Stimulated activated CD4-positive, alpha-beta T cell treated with anti-CD3 and anti-CD28 coated beads, TNF-alpha, amount 100 ng/mL, for 4 hours (primary cell): ENCODE results near the gene PRLR.
"Not testable (repeated sequence)": the region's sequence is repeated elsewhere in the genome, so short reads cannot be mapped to it uniquely, and the experiment has no call there.

Experiments used
- DNase-seq, 3 experiments: peaks; one replicate each; pipeline ENCODE4 v3.0.0-alpha.2; 2020; ENCODE audit warnings: low read depth in 3 of 3

PRLR gene

DNA sequence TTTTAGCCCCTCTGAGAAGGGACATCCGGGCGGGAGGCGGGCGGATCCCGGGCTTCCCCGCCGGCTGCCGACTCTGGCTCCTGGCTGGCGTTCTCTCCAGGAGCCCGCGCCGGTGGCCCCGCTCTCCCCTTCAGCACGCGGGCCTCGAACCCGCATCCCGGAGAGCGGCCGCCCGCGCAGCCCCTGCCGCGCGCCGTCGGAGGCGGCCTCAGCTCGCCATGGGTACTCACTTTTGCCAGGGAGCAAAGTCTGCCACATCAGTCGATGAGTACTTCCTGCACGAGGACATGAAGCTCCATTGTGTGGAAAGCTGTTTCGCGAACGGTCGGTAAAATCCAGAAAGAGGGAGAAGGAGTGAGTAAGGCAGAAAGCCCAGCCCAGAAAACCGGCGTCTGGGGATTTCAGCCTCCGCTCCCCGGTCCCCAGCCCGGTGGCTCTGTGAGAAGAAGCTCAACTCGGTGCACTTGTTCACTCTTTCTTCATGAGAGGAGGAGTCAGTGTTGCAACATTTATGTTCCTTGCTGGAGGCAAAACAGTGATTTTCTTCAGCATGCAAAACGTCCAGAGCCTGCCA, at the start of gene PRLR:
Gene PRLR, minus strand, starts transcription at position 450 of the 574 bp plus-strand sequence. CDS start 140,867 bp downstream, outside the sequence.
- DNase-seq = no peak

DNA sequence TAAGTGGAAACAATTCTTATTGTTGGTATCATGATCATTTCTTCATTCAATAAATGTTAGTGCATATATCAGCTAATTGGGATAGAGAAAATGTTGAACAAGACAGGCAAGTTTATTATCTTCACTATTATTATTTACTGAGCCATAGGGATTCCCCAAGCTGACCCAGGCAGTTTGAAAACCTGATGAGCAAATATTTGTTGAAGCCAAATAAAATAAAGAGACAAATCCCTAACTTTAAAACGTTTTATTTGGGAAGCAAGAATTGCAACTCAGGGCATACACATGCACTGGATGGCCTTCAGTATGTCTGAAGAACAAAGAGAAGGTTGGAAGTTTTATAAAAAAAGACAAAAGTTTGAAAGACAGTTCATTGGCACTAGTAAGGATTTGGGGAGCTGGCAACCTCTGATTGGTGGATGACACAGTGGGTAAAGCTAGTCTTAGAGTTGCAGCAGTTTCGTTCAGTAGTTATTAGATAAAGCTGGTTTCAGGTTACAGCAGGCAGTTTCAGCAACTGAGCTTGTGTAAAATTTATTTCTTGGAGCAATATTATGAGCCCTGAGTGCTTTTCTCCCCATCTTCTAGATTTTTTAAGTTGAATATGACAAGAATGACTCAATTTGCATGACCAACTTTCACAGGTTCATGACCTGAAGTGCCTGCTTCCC, 44.7 kb upstream of the PRLR start:
- DNase-seq = no peak

DNA sequence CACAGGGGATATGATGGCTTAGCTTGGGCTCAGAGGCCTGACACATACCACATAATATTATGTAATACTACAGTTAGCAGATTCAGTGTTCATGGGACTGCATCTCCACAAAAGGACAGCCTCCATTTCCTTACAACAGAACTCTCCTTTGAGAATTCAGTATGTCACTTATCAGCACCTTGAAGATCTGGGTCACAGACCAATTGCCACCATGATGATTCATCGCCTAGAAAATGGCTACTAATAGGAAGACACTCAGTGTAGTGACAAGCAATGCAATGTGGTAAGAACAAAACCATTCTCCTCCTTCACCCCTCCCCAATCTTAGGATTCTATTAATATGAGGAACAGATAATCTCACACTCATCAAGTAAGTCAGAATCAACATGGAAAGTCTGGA, 38.7 kb upstream of the PRLR start:
- no peak for DNase-seq

DNA sequence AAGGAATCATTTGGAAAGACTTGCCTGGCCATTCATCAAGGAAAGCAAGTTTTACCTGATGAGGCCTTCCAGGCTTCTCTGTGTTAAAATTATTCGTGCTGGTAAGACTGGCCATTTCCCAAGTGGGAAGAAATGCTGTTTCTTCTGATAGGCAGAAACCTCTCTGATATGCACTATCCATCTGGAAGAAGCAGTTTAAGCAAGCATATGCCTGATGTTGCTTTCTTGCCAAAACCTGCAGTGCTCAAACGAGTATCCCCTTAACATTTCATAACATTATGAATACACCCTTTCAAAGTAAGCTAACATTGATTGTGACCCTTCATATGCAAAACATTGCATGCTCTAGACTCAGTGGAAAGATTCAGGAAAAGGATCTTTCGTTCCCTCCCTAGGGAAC, 36.0 kb upstream of the PRLR start:
- DNase-seq = no peak

DNA sequence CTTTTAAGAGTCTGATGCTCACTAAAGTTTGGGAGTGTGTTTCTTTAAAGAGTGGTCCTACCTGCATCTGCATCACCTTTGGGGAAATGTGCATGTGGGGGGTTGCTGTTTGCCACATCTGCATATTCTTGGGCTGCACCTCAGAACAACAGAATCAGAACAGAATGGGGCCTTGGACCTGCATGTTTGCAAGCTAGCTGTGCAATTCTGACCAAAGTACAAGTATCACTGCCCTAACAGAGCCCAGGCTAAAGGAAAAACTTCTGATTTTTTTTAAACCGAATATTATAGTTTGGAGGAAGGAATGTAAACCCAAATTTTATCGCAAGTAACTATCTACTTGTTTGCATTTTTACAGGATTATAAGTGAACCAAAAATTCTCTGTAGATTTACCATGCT, 34.2 kb upstream of the PRLR start:
- DNase-seq = no peak

DNA sequence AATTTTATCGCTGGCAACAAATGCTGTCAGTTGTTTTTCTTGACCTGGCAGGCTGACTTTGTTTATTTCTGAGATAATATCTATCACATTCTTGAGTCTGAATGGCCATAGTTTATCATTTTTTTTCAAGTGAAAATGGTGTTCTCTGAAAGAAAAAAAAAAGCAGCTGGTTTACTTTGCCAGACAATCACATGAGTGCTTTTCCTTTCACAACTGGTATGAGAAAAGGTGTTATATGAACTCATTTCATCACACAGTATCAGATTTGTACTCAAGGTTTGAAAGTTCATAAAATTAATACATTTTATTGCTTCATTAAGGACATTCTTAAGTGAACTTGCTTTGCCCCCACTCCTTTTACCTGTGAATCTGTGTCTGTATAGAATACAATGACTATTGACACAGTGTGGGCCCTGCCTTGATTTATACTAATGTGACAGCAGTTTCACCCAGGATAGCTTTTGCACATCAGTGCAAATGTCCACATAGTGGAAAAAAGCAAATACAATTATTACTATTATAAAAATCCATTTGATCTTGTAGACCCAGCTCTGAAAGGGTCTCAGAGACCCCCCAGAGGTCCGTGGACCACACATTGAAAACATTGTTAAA, 33.1 kb upstream of the PRLR start:
- DNase-seq = no peak

DNA sequence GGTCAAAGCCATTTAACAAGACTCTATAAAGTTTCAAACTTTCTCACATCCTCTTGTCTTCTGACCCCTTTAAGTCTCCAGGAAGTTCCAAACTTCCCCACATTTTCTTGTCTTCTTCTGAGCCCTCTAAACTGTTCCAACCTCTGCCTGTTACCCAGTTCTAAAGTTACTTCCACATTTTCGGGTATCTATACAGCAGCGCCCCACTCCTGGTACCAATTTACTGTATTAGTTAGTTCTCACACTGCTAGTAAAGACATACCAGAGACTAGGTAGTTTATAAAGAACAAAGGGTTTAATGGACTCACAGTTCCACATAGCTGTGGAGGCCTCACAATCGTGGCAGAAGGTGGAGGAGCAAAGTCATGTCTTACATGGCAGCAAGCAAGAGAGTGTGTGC, 23.3 kb upstream of the PRLR start:
- no peak for DNase-seq

DNA sequence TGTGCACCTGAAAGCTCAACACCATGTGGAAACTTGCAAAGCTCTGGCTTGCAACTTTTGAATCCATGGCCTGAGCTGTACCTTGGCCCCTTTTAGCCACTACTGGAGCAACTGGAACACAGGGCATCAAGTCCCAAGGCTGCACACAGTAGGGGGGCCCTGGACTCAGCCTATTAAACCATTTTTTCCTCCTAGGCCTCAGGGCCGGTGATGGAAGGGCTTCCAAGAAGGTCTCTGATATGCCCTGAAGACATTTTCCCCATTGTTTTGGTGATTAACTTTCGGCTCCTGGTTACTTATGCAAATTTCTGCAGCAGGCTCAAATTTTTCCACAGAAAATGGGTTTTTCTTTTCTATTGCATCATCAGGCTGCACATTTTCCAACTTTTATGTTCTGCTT, 22.7 kb upstream of the PRLR start:
- DNase-seq = no peak

DNA sequence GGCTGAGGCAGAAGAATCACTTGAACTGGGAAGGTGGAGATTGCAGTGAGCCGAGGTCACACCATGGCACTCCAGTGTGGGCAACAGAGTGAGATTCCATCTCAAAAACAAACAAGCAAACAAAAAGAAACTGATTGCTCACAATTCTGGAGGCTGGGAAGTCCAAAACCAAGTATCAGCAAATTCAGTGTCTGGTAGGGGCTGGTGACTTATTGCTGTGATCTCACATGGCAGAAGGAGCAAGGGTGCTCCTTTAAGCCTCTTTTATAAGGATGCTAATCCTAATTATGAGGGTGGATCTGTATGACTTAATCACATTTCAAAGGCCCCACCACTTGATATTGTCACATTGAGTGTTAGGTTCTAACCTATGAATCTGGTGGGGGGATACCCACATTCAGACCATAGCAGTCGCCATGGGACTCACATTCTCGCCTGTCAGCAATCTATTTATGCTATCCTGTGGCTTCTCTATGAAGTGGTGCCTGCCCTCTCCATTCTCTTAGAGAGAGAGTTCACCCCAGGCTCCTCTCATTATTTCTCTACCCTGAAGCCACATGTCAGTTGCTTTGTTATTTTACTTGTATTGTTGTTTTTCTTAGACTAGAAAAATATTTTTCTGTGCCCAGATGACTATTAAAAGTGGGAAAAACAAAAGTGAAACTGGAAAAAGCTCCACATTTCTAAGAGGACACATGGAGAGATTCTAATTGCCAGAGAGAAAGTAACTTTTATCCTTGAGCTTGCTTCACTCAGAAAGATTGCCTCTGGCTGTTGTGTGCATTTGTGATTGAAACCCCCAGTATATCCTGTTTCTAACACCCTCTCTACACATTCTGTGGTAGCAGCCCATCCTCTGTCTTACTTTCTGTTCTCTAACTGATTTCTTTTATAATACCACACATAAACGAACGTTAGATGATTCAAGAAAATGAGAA, 18.8 kb upstream of the PRLR start:
- DNase-seq = no peak

DNA sequence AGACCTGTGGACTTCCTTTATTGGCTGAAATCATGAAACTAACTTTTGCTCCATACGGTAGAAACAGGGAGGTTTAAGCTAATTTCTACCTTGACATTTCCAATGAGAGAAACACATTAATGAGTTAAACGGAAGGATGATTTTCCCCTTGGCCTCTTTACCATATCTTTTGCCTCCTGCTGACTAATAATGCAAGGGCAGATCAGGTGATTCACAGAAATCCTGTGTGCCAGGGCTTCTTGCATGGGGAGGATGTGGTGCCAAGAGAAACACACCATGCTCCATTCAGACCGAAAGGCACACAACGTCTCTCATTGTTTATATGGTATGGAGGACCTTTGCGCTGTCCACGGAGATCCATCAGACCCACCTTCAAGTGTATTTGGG, 17.4 kb upstream of the PRLR start:
- no peak for DNase-seq

DNA sequence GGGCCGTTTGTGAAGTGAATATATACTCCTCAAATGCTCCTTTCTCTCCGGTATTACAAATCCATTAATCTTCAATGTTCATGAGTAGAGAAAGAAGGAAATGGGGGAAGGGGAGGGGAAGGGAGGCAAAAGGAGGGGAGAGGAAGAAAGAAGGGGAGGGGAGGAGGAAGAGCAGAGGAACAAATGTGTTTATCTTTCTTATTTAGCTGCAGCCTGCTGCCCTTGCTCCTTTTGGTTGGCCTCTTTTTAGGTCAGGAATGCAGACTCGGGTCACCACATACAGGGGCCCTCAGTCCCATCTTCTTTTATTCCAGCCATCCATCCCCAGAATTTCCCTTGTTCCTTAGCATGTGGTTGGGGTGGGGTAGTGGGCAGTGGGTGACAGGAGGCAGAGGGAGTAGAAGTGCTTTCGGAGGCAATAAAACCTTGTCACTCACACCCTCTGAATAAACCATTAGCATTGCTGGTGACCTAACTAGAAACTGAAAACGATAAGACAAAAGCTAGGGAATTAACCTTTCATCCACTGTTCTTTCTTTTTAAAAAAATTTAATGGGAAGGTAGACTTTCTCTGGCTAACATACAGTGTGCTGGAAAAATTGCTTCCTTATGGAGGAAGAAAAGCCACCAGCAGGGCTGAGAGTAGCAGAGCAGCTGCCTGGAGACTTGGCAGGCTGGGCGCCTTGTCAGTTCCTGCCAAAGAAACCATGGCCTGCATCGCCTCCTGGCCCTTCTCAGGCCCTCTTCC, 16.8 kb upstream of the PRLR start:
- DNase-seq = no peak

DNA sequence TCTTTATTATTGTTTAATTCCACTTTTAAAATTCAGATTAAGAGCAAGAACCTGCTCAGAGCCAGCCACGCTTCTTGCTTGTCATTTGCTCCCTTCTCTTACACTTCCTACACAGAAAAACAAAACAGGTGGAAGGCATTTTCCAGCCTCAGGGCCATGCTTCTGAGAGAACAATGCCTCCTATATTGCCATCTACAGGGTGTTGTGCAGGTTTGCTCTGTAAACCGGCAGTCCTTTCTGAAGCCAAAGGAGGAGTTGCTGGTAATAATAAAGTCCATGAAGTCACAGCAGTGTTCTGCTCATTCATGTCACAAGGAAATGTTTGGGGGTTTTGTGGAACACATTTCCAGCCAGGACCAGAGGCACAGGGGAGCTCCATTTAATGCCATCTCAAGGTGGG, 16.1 kb upstream of the PRLR start:
- no peak for DNase-seq

DNA sequence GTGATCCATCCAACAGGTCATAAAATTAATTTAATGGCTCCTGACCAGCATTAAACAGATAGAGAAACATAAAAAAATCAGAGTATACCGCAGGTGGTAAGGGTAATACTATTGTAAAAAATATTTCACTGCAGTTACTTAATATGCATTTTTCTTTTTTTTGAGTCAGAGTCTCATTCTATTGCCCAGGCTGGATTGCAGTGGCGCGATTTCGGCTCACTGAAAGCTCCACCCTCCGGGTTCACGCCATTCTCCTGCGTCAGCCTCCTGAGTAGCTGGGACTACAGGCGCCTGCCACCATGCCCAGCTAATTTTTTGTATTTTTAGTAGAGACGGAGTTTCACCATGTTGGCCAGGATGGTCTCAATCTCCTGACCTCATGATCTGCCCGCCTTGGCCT, 15.1 kb upstream of the PRLR start:
- not testable (repeated sequence) for DNase-seq

DNA sequence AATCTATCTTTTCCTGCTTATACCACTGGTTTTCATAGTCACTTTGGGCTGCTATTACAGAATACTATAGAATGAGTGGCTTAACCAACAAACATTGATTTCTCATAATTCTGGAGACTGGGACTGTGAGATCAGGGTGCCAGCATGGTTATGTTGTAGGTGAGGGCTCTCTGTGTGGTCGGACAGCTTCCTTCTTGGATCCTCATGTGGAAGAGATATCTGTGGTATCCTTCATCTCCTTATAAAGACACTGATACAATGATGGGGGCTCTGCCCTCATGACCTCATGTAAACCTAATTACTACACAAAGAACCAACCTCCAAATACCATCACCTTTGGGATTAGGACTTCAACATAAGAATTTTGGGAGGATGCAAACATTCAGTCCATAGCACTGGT, 13.9 kb upstream of the PRLR start:
- DNase-seq = no peak

DNA sequence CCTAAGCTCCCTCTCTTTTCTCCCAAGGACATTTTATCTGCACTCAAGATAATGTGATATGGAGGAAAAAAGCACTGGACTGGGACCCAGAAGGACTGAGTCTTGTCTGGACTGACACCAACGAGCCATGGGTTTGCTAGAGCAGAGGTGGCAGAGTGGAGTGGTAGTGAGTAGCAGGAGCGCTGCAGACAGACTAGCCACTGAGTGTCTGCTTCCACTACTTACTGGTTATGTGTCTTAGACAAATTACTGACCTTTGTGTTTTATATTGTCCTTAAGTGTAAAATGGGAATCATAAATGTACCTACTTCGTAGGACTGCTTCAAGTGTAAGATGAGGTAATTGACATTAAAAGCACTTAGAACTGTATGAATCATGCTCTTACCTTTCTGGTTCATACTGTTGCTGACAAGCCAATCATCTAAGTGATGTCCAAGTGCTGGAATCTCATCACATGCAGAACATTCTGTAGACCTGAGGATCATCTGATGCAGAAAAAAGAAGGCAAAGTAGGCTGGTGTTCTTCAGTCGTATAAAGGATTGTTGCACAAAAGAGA, 12.5 kb upstream of the PRLR start:
- DNase-seq = no peak

DNA sequence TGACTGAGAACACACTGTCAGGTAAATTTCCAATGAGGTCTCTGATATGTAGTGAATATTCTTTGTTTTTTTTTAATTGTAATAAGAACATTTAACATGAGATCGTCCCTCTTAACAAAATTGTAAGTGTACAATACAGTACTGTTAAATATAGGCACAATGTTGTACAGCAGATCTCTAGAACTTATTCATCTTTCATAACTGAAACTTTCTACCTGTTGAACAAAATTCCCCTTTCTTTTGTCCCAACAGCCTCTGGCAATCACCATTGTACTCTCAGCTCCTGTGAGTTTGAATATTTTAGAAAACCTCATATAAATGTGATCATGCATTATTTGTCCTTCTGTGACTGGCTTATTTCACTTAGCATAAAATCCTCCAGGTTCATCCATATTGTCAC, 10.6 kb upstream of the PRLR start:
- no peak for DNase-seq

DNA sequence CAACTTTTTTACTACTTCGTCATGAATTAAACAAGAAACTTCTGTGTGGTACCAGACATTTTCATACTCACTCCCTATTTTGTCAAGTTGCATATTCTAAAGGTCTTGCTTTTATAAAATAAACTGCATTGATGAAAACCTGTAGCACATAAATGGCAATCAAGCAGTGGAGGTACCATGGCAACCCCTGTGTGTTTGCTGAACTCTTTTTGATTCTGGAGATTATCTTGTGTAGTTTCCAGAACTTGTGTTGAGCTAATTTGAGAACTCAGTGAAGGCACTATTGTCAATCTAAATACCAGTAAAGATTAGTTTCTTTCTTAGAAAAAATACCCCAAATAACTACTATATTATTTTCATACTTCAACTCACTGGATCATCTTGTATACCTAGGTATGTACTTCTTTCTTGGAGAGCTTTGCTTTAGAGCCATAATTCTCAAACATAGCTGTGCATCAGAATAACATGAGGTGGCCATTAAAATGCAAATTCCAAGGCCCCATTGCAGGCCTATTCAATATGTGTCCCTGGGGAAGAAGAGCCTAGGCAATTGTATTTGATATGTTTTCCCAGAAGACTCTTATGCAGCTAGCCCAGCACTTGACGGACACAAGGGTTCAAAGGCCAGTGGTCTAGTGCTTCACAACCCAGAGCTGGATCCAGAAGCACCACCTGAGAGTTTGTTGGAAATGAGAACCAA, 9.8 kb upstream of the PRLR start:
- no peak for DNase-seq

DNA sequence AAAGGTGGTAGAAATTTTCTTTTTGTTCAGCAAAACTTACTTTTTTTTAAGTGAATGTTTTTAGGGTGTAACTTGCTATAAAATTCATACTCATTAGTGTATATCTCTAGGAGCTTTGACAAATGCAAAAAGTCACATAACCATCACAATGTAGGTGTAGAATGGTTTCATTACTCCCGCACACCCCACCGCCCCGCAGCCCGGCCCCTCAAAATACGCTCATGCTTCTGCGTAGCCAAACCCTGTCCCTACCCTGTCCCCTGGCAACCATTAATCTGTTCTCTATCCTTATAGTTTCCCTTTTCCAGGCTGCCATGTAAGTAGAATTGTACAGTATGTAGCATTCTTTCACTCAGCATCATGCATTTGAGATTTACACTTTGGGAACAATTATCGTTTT, 9.2 kb upstream of the PRLR start:
- DNase-seq = no peak

DNA sequence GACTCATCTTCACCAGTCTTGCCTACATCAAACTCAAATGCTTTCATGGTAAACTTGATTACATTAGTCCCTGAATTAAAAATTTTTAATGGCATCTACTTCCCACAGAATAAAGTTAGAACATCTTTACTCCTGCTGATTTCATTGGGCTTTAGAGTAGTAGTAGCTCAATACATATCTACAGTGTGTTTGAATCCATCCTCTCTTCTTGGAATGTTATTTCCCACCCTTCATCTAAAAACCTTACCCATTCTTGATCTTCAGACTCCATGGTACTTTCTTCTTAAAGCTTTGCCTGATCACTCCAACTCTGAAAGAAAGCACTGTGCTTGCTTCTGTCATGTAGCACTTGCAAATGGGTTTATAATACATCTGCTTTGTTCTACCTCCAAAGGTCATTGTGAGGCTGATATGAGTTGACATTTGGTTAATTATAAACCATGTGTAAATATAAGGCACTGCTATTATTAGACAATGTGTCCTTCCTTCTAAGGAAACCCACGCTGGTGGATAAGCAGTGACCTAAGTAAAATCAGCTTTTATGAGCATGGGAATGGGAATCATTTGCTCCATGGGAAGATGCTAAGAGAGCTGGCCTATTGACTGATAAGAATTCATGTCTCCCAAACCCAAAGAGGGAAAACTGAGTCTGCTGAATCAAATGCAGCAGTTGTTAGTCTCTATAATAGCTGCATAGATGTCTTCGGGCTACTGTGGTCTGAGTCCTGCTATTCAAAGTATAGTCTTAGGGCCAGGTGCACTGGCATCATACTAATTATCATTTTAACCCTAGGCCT, 7.5 kb upstream of the PRLR start:
- no peak for DNase-seq

DNA sequence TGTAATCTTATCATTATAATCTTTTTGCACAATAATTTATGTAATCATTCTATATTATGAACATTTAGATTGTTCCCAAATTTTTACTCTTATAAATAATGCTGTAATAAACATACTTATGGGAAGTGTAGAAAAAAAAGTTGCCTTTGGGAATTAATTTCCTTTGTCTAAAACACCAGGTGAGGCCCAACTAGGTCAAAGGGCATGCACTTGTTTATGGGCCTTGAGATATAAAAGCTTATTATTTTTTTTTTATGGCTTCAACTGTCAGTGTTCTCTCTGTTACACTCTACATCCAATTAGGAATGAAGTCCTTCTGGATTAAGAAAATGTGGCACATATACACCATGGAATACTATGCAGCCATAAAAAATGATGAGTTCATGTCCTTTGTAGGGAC, 6.5 kb upstream of the PRLR start:
- DNase-seq = no peak
